Measurements from ENCODE around the gene PDZD4.

- no peak for TF ChIP-seq CTCF (conservative IDR thresholded peaks at IDR 0.05; ENCODE audit: low read length)
- TF ChIP-seq EZH2phosphoT487 (IDR thresholded peaks at IDR 0.05; ENCODE audit: borderline replicate concordance, low read depth, low read length), result no peak
These were observed 67.6 kb downstream of the PDZD4 start for GRCh38 chrX:153762626-153763173.

Data from OCI-LY7 (cell line).